OCI-LY3 (cell line): ENCODE data around the gene TRPM1.

Source experiments
- CTCF ChIP-seq: fragments of 200-600, 300-600 bp; sonication (generic); IDR thresholded peaks from 2 replicates; pipeline ENCODE4 v1.5.1; 2014; ENCODE audit warnings: antibody characterized with exemption, low read length, low read depth
- EZH2phosphoT487 ChIP-seq: fragments of 200-600 bp; shearing (Covaris generic); IDR thresholded peaks from 2 replicates; pipeline ENCODE4 v1.6.1; 2018; ENCODE audit warnings: antibody characterized with exemption, mixed run types, low read depth

GRCh38 chr15:31037731-31038477 lies 63.6 kb downstream of the TRPM1 start:
- TF ChIP-seq CTCF = no peak
- TF ChIP-seq EZH2phosphoT487 = no peak
